Occipital lobe (tissue), 2 donors: Measurements from ENCODE around the gene CARD6. TPM values are rescaled to one million over a fixed set of nuclear protein-coding genes. Genes with fewer than 3 reads are reported as not detected.
"Not testable (repeated sequence)": the region's sequence is repeated elsewhere in the genome, so short reads cannot be mapped to it uniquely, and the experiment has no call there.

ENCODE experiments used
- DNase-seq: peaks from one replicate; lab custom pipeline; 2025; lab: John Stamatoyannopoulos, UW
- total RNA-seq: library from RNA; depleted of rRNA; stranded (reverse); fragments of >200 nt; gene quantifications from one replicate; pipeline ENCODE4 v1.2.3, GENCODE V29; 2014

CARD6 gene
- total RNA-seq: 1.6 TPM

GRCh38 chr5:40841068-40841805, at the start of gene CARD6:
CARD6 (plus strand) TSS chr5:40841367; CDS start chr5:40841383, 16 bp downstream.
- DNase-seq: no peak

- no peak for DNase-seq
These were observed 49.4 kb upstream of the CARD6 start for GRCh38 chr5:40791715-40792139.

- not testable (repeated sequence) for DNase-seq
These were observed 48.5 kb upstream of the CARD6 start for GRCh38 chr5:40792691-40793090.

- DNase-seq: not testable (repeated sequence)
These were observed 46.8 kb upstream of the CARD6 start for GRCh38 chr5:40794340-40794739.

- DNase-seq: not testable (repeated sequence)
These were observed 46.3 kb upstream of the CARD6 start for GRCh38 chr5:40794877-40795276.

- DNase-seq: no peak
These were observed 44.7 kb upstream of the CARD6 start for GRCh38 chr5:40796487-40796889.

- peak; percentile 55 for DNase-seq
These were observed 43.7 kb upstream of the CARD6 start for GRCh38 chr5:40797273-40798011.

GRCh38 chr5:40798012-40798800, 43.0 kb upstream of the CARD6 start, which contains the start of gene PRKAA1:
PRKAA1 (minus strand) TSS chr5:40798374; CDS start chr5:40798189, 185 bp downstream.
- peak; percentile 84 for DNase-seq

- no peak for DNase-seq
These were observed 42.4 kb upstream of the CARD6 start for GRCh38 chr5:40798801-40799210.

- DNase-seq: no peak
These were observed 41.9 kb upstream of the CARD6 start for GRCh38 chr5:40799258-40799657.

- DNase-seq: no peak
These were observed 39.2 kb upstream of the CARD6 start for GRCh38 chr5:40801771-40802562.

GRCh38 chr5:40812125-40812524, 29.0 kb upstream of the CARD6 start:
- no peak for DNase-seq

- no peak for DNase-seq
These were observed 27.4 kb upstream of the CARD6 start for GRCh38 chr5:40813698-40814281.

GRCh38 chr5:40823459-40823858, 17.7 kb upstream of the CARD6 start:
- DNase-seq: no peak

GRCh38 chr5:40825461-40826043, 15.6 kb upstream of the CARD6 start:
- not testable (repeated sequence) for DNase-seq

- DNase-seq: no peak
These were observed 14.5 kb upstream of the CARD6 start for GRCh38 chr5:40826489-40827187.

- DNase-seq: no peak
These were observed 13.8 kb upstream of the CARD6 start for GRCh38 chr5:40827188-40827977.

GRCh38 chr5:40828021-40828631, 13.0 kb upstream of the CARD6 start:
- DNase-seq: no peak
